Measurements from ENCODE around the gene OR5K4. TPM values are rescaled to one million over a fixed set of nuclear protein-coding genes. Genes with fewer than 3 reads are reported as not detected.

Gene OR5K4
- total and polyA plus RNA-seq, 2 of the 8 experiments (the other 6 are each of a cell fraction or from before 2014, with no cell fraction given), result not detected

DNA sequence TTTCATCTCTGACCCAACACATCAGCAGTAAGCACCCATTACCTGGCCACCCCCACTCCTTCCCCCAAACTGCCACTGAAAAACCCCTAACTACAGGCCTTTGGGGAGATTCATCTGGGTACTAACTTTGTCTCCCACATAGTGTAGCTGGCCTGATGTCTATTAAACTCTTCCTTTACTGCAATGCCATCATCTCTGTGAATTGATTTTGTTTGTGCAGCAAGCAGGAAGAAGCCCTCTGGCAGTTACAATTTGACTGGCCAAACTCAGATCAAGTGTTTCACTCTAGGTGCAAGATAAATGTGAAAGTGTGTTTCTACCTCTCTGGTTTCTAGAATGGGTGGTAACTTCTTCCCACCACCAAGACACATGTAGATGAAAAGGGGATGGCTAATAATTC lies 26.7 kb upstream of the OR5K4 start:
- H2AFZ ChIP-seq (ENCODE audit: low read length), result no peak overlapping the region
- no peaks in the 10 kb centered on the region for H3K9me3 ChIP-seq (ENCODE audit: insufficient read depth in 2 of 2, low read depth in 1 of 2, low read length in 1 of 2)
- peaks cover 0 to 8% (median 0%) of the 10 kb centered on the region in 4 experiments; a peak in 2 of 8 replicates for H3K36me3 ChIP-seq (ENCODE audit: control insufficient read depth in 2 of 4, insufficient read depth in 4 of 4, low read length in 3 of 4)
- H3K4me3 ChIP-seq (ENCODE audit: extremely low read depth in 1 of 4, insufficient read depth in 2 of 4, low read depth in 3 of 4, low read length in 4 of 4), result peak overlapping the region in 1 of 4 experiments; percentile 62; a peak in 2 of 8 replicates
- no peak overlapping the region for H3K4ac ChIP-seq (replicated peaks; ENCODE audit: insufficient read length, low read depth, low read length)
- peak overlapping the region; percentile 29 for H2BK120ac ChIP-seq (replicated peaks; ENCODE audit: low read depth, low read length)
- H4K5ac ChIP-seq (ENCODE audit: insufficient read length, low read depth, low read length), result peak overlapping the region; percentile 78
- H4K20me1 ChIP-seq (replicated peaks in 1 of 2; ENCODE audit: control insufficient read depth in 1 of 2, insufficient read depth in 2 of 2, low read length in 2 of 2), result no peaks in the 10 kb centered on the region
- CTCF ChIA-PET (ENCODE audit: partially characterized antibody), result interaction anchor here (2.0 to 5.6 kb wide), 2 partner anchors 16 to 287 kb away, joined by 8 to 97 read pairs; no protein-coding TSS in a partner anchor
- H3K79me2 ChIP-seq (ENCODE audit: control insufficient read depth in 1 of 2, insufficient read depth in 2 of 2, low read length in 2 of 2), result peaks cover 6 to 28% of the 10 kb centered on the region in 2 experiments; a peak in 3 of 4 replicates
- H3K18ac ChIP-seq (ENCODE audit: extremely low read depth, low read length), result peak overlapping the region; percentile 82
- peak overlapping the region; percentile 33 for H2BK12ac ChIP-seq (ENCODE audit: low read depth, low read length)
- no peak overlapping the region for H3K56ac ChIP-seq (replicated peaks; ENCODE audit: insufficient read length, low read depth, low read length)
- H3K4me1 ChIP-seq (replicated peaks in 1 of 4; ENCODE audit: control insufficient read depth in 3 of 4, insufficient read depth in 4 of 4, low read length in 3 of 4), result peaks cover 9 to 29% (median 14%) of the 10 kb centered on the region in 4 experiments
- H3K23me2 ChIP-seq (ENCODE audit: low read depth, low read length), result 0 out of 2 replicates have a peak, but pooled peaks cover 2% of the 10 kb centered on the region
- H4K91ac ChIP-seq (replicated peaks; ENCODE audit: insufficient read length, low read length), result peak overlapping the region; percentile 2
- no peaks in the 10 kb centered on the region for H3K27me3 ChIP-seq (replicated peaks in 1 of 4; ENCODE audit: control insufficient read depth in 3 of 4, extremely low read depth in 1 of 4, insufficient read depth in 3 of 4, low read length in 3 of 4)
- H4K8ac ChIP-seq (ENCODE audit: extremely low read depth, insufficient read depth, low read length), result no peak overlapping the region
- POLR2A ChIA-PET (ENCODE audit: partially characterized antibody), result interaction anchor here (0.6 to 3.4 kb wide), 8 partner anchors 7 to 288 kb away, joined by 3 to 25 read pairs (median 6); no protein-coding TSS in a partner anchor
- H2BK5ac ChIP-seq (ENCODE audit: low read depth, low read length), result peak overlapping the region; percentile 88; the same call in 1 of the 2 replicates
- FAIRE-seq (no peak), DNase-seq (ENCODE audit: low read depth in 1 of 2, low spot score in 2 of 2) (no peak)
- peak overlapping the region; percentile 69 for H3K27ac ChIP-seq (ENCODE audit: low read depth, low read length)
- no peak overlapping the region for H2BK15ac ChIP-seq (ENCODE audit: low read length)
- H3K9ac ChIP-seq (replicated peaks in 1 of 4; ENCODE audit: extremely low read depth in 1 of 4, low read depth in 3 of 4, low read length in 3 of 4), result no peak overlapping the region; a peak in 1 of 7 replicates
- peak overlapping the region; percentile 9 for H2BK20ac ChIP-seq (ENCODE audit: low read length)
- H3K23ac ChIP-seq (ENCODE audit: insufficient read length), result no peak overlapping the region
- peak overlapping the region; percentile 53 to 72 for H3K4me2 ChIP-seq (ENCODE audit: insufficient read depth in 1 of 2, low read depth in 2 of 2, low read length in 2 of 2)
- H2AK5ac ChIP-seq (ENCODE audit: low read depth, low read length), result no peak overlapping the region; the same call in 1 of the 2 replicates
- H3K79me1 ChIP-seq (ENCODE audit: low read depth, low read length), result no peaks in the 10 kb centered on the region
- no peak overlapping the region for H3K14ac ChIP-seq (ENCODE audit: insufficient read length)
- TF ChIP-seq RBBP5 (IDR thresholded peaks at IDR 0.05; ENCODE audit: borderline replicate concordance, low read depth, low read length) (no peak), CREB1 (IDR thresholded peaks at IDR 0.05) (no peak), CEBPB (IDR thresholded peaks at IDR 0.05; ENCODE audit: low read depth, low read length) (no peak), TAF1 (IDR thresholded peaks at IDR 0.05; ENCODE audit: low read depth, low read length) (no peak), PHF8 (conservative IDR thresholded peaks at IDR 0.05; ENCODE audit: low read depth, low read length) (no peak), SP2 (IDR thresholded peaks at IDR 0.05; ENCODE audit: low read length) (no peak), HDAC2 (IDR thresholded peaks at IDR 0.05; ENCODE audit: borderline replicate concordance in 1 of 2, low read depth in 2 of 2, low read length in 2 of 2) (no peak), SAP30 (IDR thresholded peaks at IDR 0.05; ENCODE audit: insufficient read depth, insufficient replicate concordance, low read length) (no peak), KDM4A (IDR thresholded peaks at IDR 0.05; ENCODE audit: low read depth, low read length, severe bottlenecking) (no peak), TEAD4 (IDR thresholded peaks at IDR 0.05; ENCODE audit: low read depth, low read length) (no peak), EP300 (IDR thresholded peaks at IDR 0.05; ENCODE audit: borderline replicate concordance in 1 of 2, low read depth in 2 of 2, low read length in 2 of 2) (no peak), POU5F1 (IDR thresholded peaks at IDR 0.05; ENCODE audit: low read depth, low read length) (no peak), RAD21 (IDR thresholded peaks at IDR 0.05 in 1 of 2, conservative IDR thresholded peaks at IDR 0.05 in 1 of 2; ENCODE audit: low read depth in 2 of 2, low read length in 2 of 2) (no peak)

All from H1 (cell line).